ENCODE results near the gene PEPD.

DNA sequence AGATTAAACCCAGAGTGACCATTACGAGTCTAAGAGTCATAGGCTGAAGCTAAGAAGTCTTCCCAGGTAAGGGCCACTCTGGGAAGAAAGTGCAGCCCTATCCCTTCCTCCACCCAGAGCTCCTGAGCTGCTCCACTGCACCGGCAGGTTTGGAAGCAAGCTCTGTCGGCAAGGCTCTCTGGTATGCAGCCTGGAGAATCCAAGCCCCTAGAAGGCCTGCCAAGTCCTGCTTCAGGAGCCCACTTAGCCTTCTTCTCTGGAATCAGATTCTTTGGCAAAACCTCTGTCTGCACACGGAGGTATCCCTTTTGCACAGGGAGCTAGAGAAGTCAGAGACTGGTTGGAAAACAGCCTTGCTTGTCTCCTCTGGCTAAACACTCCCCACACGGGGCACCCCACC lies 89.6 kb downstream of the PEPD start:
- no peak for TF ChIP-seq AFF4 (CRISPR knock-in tag; IDR thresholded peaks at IDR 0.05; ENCODE audit: borderline replicate concordance)
- TF ChIP-seq, protein P1, sequence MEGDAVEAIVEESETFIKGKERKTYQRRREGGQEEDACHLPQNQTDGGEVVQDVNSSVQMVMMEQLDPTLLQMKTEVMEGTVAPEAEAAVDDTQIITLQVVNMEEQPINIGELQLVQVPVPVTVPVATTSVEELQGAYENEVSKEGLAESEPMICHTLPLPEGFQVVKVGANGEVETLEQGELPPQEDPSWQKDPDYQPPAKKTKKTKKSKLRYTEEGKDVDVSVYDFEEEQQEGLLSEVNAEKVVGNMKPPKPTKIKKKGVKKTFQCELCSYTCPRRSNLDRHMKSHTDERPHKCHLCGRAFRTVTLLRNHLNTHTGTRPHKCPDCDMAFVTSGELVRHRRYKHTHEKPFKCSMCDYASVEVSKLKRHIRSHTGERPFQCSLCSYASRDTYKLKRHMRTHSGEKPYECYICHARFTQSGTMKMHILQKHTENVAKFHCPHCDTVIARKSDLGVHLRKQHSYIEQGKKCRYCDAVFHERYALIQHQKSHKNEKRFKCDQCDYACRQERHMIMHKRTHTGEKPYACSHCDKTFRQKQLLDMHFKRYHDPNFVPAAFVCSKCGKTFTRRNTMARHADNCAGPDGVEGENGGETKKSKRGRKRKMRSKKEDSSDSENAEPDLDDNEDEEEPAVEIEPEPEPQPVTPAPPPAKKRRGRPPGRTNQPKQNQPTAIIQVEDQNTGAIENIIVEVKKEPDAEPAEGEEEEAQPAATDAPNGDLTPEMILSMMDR (IDR thresholded peaks at IDR 0.05), result no peak

Measured in WTC11 (cell line).